ENCODE measurements around the gene NYAP2. TPM values are rescaled to one million over a fixed set of nuclear protein-coding genes. Genes with fewer than 3 reads are reported as not detected.

NYAP2 gene
- total and polyA plus RNA-seq, 2 of the 4 experiments (the other 2 are of a cell fraction) = not detected

DNA sequence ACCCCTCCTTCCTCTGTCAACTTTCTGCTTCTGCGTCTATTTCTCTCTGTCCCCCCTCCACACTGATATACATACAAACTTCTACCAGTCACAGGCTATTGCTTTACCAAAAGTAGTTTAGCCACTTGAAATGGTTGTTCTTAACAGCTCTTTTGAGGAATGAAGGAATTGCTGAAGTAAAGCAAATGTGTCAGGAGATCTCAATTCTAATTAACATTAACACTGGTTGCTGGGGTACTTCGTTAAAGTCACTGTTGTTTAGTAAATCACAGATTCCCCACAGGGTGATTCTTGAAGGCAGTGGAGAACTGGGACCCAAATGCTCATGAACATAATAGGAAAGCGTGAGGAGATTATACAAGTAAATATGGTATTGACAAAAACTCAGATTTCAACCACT, 232.8 kb downstream of the NYAP2 start:
- no peaks in the 10 kb centered on the region for H3K4me1 ChIP-seq (ENCODE audit: control insufficient read depth, insufficient read depth, low read length)
- in situ Hi-C loops (cut with MboI; ENCODE audit: low sequenced_read_pairs) = loop anchor here (25.0 kb wide), 1 partner anchor 1270 kb away; no protein-coding TSS in a partner anchor
- no TSS peak for BruUV-seq (replicated peaks)
- H4K91ac ChIP-seq (ENCODE audit: insufficient read depth, low read depth, low read length) = no peak overlapping the region
- H4K20me1 ChIP-seq (ENCODE audit: insufficient read depth, low read length) = no peaks in the 10 kb centered on the region
- H2AK5ac ChIP-seq (ENCODE audit: low read depth, low read length) = no peak overlapping the region
- no peak overlapping the region for H3K14ac ChIP-seq (replicated peaks; ENCODE audit: low read depth, low read length)
- H3K4me2 ChIP-seq (ENCODE audit: low read depth, low read length) = no peak overlapping the region
- no peak overlapping the region for H4K5ac ChIP-seq (ENCODE audit: low read depth, low read length)
- no peaks in the 10 kb centered on the region for H3K36me3 ChIP-seq (ENCODE audit: control insufficient read depth, insufficient read depth, low read length)
- no CpG with 5 or more reads among the region's 3 CpGs for WGBS, 2 experiments (ENCODE audit: extremely low coverage in 2 of 2, insufficient read length in 1 of 2)
- dilution Hi-C loops (cut with HindIII; ENCODE audit: low sequenced_read_pairs, unreplicated experiment) = no loop called here
- no peak overlapping the region for H2BK20ac ChIP-seq (ENCODE audit: low read depth, low read length)
- H3K23ac ChIP-seq (ENCODE audit: low read depth, low read length) = no peak overlapping the region
- DNase-seq (no peak), ATAC-seq (ENCODE audit: low read depth) (no peak)
- no peak for TF ChIP-seq MXI1 (IDR thresholded peaks at IDR 0.05; ENCODE audit: borderline replicate concordance, low read depth, low read length)
- TF ChIP-seq CHD1 (IDR thresholded peaks at IDR 0.05; ENCODE audit: low read depth, low read length) = no peak
- TF ChIP-seq RAD21 (IDR thresholded peaks at IDR 0.05; ENCODE audit: low read length) = no peak
- TF ChIP-seq, protein P1, sequence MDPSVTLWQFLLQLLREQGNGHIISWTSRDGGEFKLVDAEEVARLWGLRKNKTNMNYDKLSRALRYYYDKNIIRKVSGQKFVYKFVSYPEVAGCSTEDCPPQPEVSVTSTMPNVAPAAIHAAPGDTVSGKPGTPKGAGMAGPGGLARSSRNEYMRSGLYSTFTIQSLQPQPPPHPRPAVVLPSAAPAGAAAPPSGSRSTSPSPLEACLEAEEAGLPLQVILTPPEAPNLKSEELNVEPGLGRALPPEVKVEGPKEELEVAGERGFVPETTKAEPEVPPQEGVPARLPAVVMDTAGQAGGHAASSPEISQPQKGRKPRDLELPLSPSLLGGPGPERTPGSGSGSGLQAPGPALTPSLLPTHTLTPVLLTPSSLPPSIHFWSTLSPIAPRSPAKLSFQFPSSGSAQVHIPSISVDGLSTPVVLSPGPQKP (IDR thresholded peaks at IDR 0.05; ENCODE audit: borderline replicate concordance, low read depth, low read length) = no peak
- TF ChIP-seq, protein P2, sequence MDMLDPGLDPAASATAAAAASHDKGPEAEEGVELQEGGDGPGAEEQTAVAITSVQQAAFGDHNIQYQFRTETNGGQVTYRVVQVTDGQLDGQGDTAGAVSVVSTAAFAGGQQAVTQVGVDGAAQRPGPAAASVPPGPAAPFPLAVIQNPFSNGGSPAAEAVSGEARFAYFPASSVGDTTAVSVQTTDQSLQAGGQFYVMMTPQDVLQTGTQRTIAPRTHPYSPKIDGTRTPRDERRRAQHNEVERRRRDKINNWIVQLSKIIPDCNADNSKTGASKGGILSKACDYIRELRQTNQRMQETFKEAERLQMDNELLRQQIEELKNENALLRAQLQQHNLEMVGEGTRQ (IDR thresholded peaks at IDR 0.05; ENCODE audit: low read depth, low read length) = no peak
- no peak for TF ChIP-seq SMC3 (IDR thresholded peaks at IDR 0.05; ENCODE audit: low read depth, low read length)
- no peak for TF ChIP-seq FOS (IDR thresholded peaks at IDR 0.05; ENCODE audit: low read depth, low read length)
- no peak for TF ChIP-seq MAZ (IDR thresholded peaks at IDR 0.05; ENCODE audit: borderline replicate concordance, low read depth, low read length)
- no peak for TF ChIP-seq MAFK (IDR thresholded peaks at IDR 0.05; ENCODE audit: low read depth, low read length)
- TF ChIP-seq RFX5 (IDR thresholded peaks at IDR 0.05; ENCODE audit: low read depth, low read length) = no peak
- TF ChIP-seq, protein P3, sequence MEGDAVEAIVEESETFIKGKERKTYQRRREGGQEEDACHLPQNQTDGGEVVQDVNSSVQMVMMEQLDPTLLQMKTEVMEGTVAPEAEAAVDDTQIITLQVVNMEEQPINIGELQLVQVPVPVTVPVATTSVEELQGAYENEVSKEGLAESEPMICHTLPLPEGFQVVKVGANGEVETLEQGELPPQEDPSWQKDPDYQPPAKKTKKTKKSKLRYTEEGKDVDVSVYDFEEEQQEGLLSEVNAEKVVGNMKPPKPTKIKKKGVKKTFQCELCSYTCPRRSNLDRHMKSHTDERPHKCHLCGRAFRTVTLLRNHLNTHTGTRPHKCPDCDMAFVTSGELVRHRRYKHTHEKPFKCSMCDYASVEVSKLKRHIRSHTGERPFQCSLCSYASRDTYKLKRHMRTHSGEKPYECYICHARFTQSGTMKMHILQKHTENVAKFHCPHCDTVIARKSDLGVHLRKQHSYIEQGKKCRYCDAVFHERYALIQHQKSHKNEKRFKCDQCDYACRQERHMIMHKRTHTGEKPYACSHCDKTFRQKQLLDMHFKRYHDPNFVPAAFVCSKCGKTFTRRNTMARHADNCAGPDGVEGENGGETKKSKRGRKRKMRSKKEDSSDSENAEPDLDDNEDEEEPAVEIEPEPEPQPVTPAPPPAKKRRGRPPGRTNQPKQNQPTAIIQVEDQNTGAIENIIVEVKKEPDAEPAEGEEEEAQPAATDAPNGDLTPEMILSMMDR (conservative IDR thresholded peaks at IDR 0.05; ENCODE audit: low read depth, low read length) = no peak
- no peak for TF ChIP-seq RCOR1 (IDR thresholded peaks at IDR 0.05; ENCODE audit: insufficient replicate concordance, low read length)
- TF ChIP-seq BHLHE40 (IDR thresholded peaks at IDR 0.05; ENCODE audit: low read depth, low read length) = no peak
- TF ChIP-seq NFE2L2 (IDR thresholded peaks at IDR 0.05; ENCODE audit: low read depth, low read length) = no peak
- no peak for TF ChIP-seq POLR2A (IDR thresholded peaks at IDR 0.05; ENCODE audit: low read depth, low read length)
- no peak for TF ChIP-seq CEBPB (IDR thresholded peaks at IDR 0.05; ENCODE audit: low read depth, low read length)
- no peak overlapping the region for H3K18ac ChIP-seq (ENCODE audit: low read depth, low read length)
- H2BK5ac ChIP-seq (ENCODE audit: low read depth, low read length, poor library complexity, severe bottlenecking) = no peak overlapping the region
- H2BK15ac ChIP-seq (ENCODE audit: low read depth, low read length) = no peak overlapping the region
- H4K8ac ChIP-seq (ENCODE audit: low read depth in 2 of 2, low read length in 2 of 2) = no peak overlapping the region
- no peak overlapping the region for H3K9ac ChIP-seq (ENCODE audit: low read depth, low read length)
- no peak overlapping the region for H3K4ac ChIP-seq (ENCODE audit: low read depth, low read length)
- no peak overlapping the region for H3K27ac ChIP-seq (ENCODE audit: insufficient read depth, low read length)
- no peak overlapping the region for H3K4me3 ChIP-seq (ENCODE audit: insufficient read depth, low read depth, low read length)
- ChIA-PET CTCF (no interaction called here), POLR2A (ENCODE audit: unreplicated experiment) (no interaction called here)
- no peaks in the 10 kb centered on the region for H3K79me1 ChIP-seq (ENCODE audit: low read depth in 1 of 2, low read length in 2 of 2)
- H2BK120ac ChIP-seq (ENCODE audit: low read depth, low read length) = no peak overlapping the region
- intact Hi-C loops (cut with micrococcal nuclease) = no loop called here
- H3K9me3 ChIP-seq (ENCODE audit: control insufficient read depth, insufficient read depth, low read length) = no peaks in the 10 kb centered on the region
- no peak overlapping the region for H2AK9ac ChIP-seq (replicated peaks; ENCODE audit: low read depth, low read length, poor library complexity)
- peaks cover 5% of the 10 kb centered on the region for H3K27me3 ChIP-seq (ENCODE audit: control insufficient read depth, insufficient read depth, low read length)
- H3K56ac ChIP-seq (ENCODE audit: extremely low read depth, insufficient read depth, low read length) = no peak overlapping the region
- H2AFZ ChIP-seq (replicated peaks; ENCODE audit: low read length, poor library complexity) = no peak overlapping the region
- no peaks in the 10 kb centered on the region for H3K9me1 ChIP-seq (ENCODE audit: insufficient read depth, low read length)
